Astrocyte (in vitro differentiated cells and primary cell): ENCODE results near the gene PLEKHB1. TPM values are rescaled to one million over a fixed set of nuclear protein-coding genes. Genes with fewer than 3 reads are reported as not detected.

ENCODE experiments used
- DNase-seq: peaks from one replicate; pipeline ENCODE4 v3.0.0-alpha.2; 2010; ENCODE audit warnings: low read depth
- FAIRE-seq: peaks from 2 replicates; lab custom pipeline; 2011; peaks lifted over from hg19 to GRCh38; lab: Jason Lieb, UNC
- H2AFZ ChIP-seq: 2 replicates; pipeline ENCODE4 v1.6.0; 2012; ENCODE audit warnings: low read depth, low read length, inconsistent platforms
- H3K27ac ChIP-seq: 2 replicates; pipeline ENCODE4 v1.5.1; 2011; ENCODE audit warnings: low read depth, low read length, inconsistent platforms
- H3K27me3 ChIP-seq: 2 replicates; pipeline ENCODE4 v1.6.0; 2011; ENCODE audit warnings: low read length, inconsistent platforms; ENCODE audit not compliant: insufficient read depth
- H3K36me3 ChIP-seq: 2 replicates; pipeline ENCODE4 v1.5.1; 2011; ENCODE audit warnings: low read length, inconsistent platforms; ENCODE audit not compliant: insufficient read depth
- H3K4me1 ChIP-seq: 2 replicates; pipeline ENCODE4 v1.5.1; 2011; ENCODE audit warnings: low read length, inconsistent platforms; ENCODE audit not compliant: insufficient read depth
- H3K4me2 ChIP-seq: 2 replicates; pipeline ENCODE4 v1.6.0; 2012; ENCODE audit warnings: low read length, inconsistent platforms
- H3K4me3 ChIP-seq: 2 replicates; pipeline ENCODE4 v1.5.1; 2011; ENCODE audit warnings: low read depth, mild to moderate bottlenecking, low read length, inconsistent platforms; ENCODE audit not compliant: insufficient read depth
- H3K79me2 ChIP-seq: 2 replicates; pipeline ENCODE4 v1.6.0; 2012; ENCODE audit warnings: mild to moderate bottlenecking, low read length, inconsistent platforms; ENCODE audit not compliant: insufficient read depth
- H3K9ac ChIP-seq: 2 replicates; pipeline ENCODE4 v1.6.0; 2012; ENCODE audit warnings: mild to moderate bottlenecking, low read length, inconsistent platforms
- H3K9me3 ChIP-seq: 2 replicates; pipeline ENCODE4 v1.5.1; 2012; ENCODE audit warnings: low read depth, mild to moderate bottlenecking, low read length, inconsistent platforms; ENCODE audit not compliant: insufficient read depth
- H4K20me1 ChIP-seq: 2 replicates; pipeline ENCODE4 v1.6.0; 2012; ENCODE audit warnings: low read length, inconsistent platforms; ENCODE audit not compliant: insufficient read depth
- H3K27ac Mint-ChIP-seq: one replicate; pipeline ENCODE4 v1.8.0; 2021; ENCODE audit warnings: mild to moderate bottlenecking, mixed read lengths; ENCODE audit not compliant: unreplicated experiment
- H3K27me3 Mint-ChIP-seq: one replicate; pipeline ENCODE4 v1.8.0; 2021; ENCODE audit warnings: low read depth, mixed read lengths; ENCODE audit not compliant: unreplicated experiment
- H3K36me3 Mint-ChIP-seq: one replicate; pipeline ENCODE4 v1.8.0; 2021; ENCODE audit warnings: low read depth, mixed read lengths; ENCODE audit not compliant: unreplicated experiment
- H3K4me1 Mint-ChIP-seq: one replicate; pipeline ENCODE4 v1.8.0; 2021; ENCODE audit warnings: low read depth, mixed read lengths; ENCODE audit not compliant: unreplicated experiment
- H3K4me3 Mint-ChIP-seq: one replicate; pipeline ENCODE4 v1.8.0; 2021; ENCODE audit warnings: mild to moderate bottlenecking, moderate library complexity, mixed read lengths; ENCODE audit not compliant: unreplicated experiment
- H3K9me3 Mint-ChIP-seq: one replicate; pipeline ENCODE4 v1.8.0; 2021; ENCODE audit warnings: mild to moderate bottlenecking, mixed read lengths; ENCODE audit not compliant: unreplicated experiment
- CTCF ChIP-seq: IDR thresholded peaks from 2 replicates; pipeline ENCODE4 v1.5.1; 2011; ENCODE audit warnings: low read depth, mild to moderate bottlenecking, inconsistent platforms, low read length, moderate library complexity; ENCODE audit not compliant: insufficient read depth
- EZH2 ChIP-seq: IDR thresholded peaks from 2 replicates; pipeline ENCODE4 v1.6.1; 2012; ENCODE audit warnings: mild to moderate bottlenecking, low read length, inconsistent platforms; ENCODE audit not compliant: insufficient read depth
- total RNA-seq: library from RNA; stranded (reverse); gene quantifications from 2 replicates; pipeline ENCODE4 v1.2.1, GENCODE V29; 2021

Gene PLEKHB1
- total RNA-seq, 1 donor from 2014 or later = 4.5 TPM

- H3K4me1 ChIP-seq = no peaks in the 10 kb centered on the region
- Mint-ChIP-seq H3K36me3 (no peaks in the 10 kb centered on the region), H3K4me1 (no peaks in the 10 kb centered on the region), H3K27me3 (peaks cover 6% of the 10 kb centered on the region), H3K27ac (no peak overlapping the region), H3K9me3 (no peaks in the 10 kb centered on the region), H3K4me3 (peak overlapping the region; percentile 24)
- DNase-seq (no peak), FAIRE-seq (no peak)
- H3K36me3 ChIP-seq = no peaks in the 10 kb centered on the region
- no peak overlapping the region for H3K27ac ChIP-seq
- H4K20me1 ChIP-seq = no peaks in the 10 kb centered on the region
- no peak overlapping the region for H2AFZ ChIP-seq
- no peaks in the 10 kb centered on the region for H3K9me3 ChIP-seq
- no peak overlapping the region for H3K4me2 ChIP-seq
- no peaks in the 10 kb centered on the region for H3K79me2 ChIP-seq
- no peaks in the 10 kb centered on the region for H3K27me3 ChIP-seq
- no peak overlapping the region for H3K4me3 ChIP-seq
- TF ChIP-seq EZH2 (no peak), CTCF (no peak)
- H3K9ac ChIP-seq = no peak overlapping the region
These were observed 33.7 kb upstream of the PLEKHB1 start for GRCh38 chr11:73612601-73613140.

- no peaks in the 10 kb centered on the region for H3K9me3 ChIP-seq
- H3K36me3 ChIP-seq = no peaks in the 10 kb centered on the region
- H3K4me1 Mint-ChIP-seq = no peaks in the 10 kb centered on the region
- no peak overlapping the region for H3K9ac ChIP-seq
- no peaks in the 10 kb centered on the region for H3K27me3 Mint-ChIP-seq
- H4K20me1 ChIP-seq = no peaks in the 10 kb centered on the region
- no peak for FAIRE-seq
- no peak overlapping the region for H3K4me3 ChIP-seq
- TF ChIP-seq EZH2 = no peak
- TF ChIP-seq CTCF = no peak
- no peak overlapping the region for H3K4me2 ChIP-seq
- no peak overlapping the region for H3K27ac Mint-ChIP-seq
- H2AFZ ChIP-seq = no peak overlapping the region
- no peaks in the 10 kb centered on the region for H3K36me3 Mint-ChIP-seq
- H3K27ac ChIP-seq = no peak overlapping the region
- no peaks in the 10 kb centered on the region for H3K27me3 ChIP-seq
- H3K9me3 Mint-ChIP-seq = no peaks in the 10 kb centered on the region
- H3K4me1 ChIP-seq = no peaks in the 10 kb centered on the region
- no peaks in the 10 kb centered on the region for H3K79me2 ChIP-seq
- H3K4me3 Mint-ChIP-seq = no peak overlapping the region
- no peak for DNase-seq
These were observed 31.8 kb upstream of the PLEKHB1 start for GRCh38 chr11:73614591-73614990.

GRCh38 chr11:73622926-73623593 lies 23.3 kb upstream of the PLEKHB1 start:
- H3K36me3 Mint-ChIP-seq = no peaks in the 10 kb centered on the region
- FAIRE-seq (no peak), DNase-seq (no peak)
- no peaks in the 10 kb centered on the region for H3K4me1 Mint-ChIP-seq
- H3K9me3 Mint-ChIP-seq = no peaks in the 10 kb centered on the region
- H3K27me3 Mint-ChIP-seq = peaks cover 12% of the 10 kb centered on the region
- H3K36me3 ChIP-seq = no peaks in the 10 kb centered on the region
- H2AFZ ChIP-seq = no peak overlapping the region
- H3K4me2 ChIP-seq = no peak overlapping the region
- no peak overlapping the region for H3K27ac ChIP-seq
- no peak overlapping the region for H3K4me3 Mint-ChIP-seq
- peaks cover 12% of the 10 kb centered on the region for H3K27me3 ChIP-seq
- no peak overlapping the region for H3K4me3 ChIP-seq
- H3K9me3 ChIP-seq = no peaks in the 10 kb centered on the region
- no peak overlapping the region for H3K9ac ChIP-seq
- no peak for TF ChIP-seq EZH2
- TF ChIP-seq CTCF = no peak
- peaks cover 3% of the 10 kb centered on the region for H3K4me1 ChIP-seq
- H3K27ac Mint-ChIP-seq = no peak overlapping the region
- no peaks in the 10 kb centered on the region for H3K79me2 ChIP-seq
- H4K20me1 ChIP-seq = no peaks in the 10 kb centered on the region
